DMS53 treated with DMSO at 0.1 percent for 48 hours (cell line): ENCODE measurements around the gene C3.

ENCODE experiments used
- DNase-seq: peaks from one replicate; lab custom pipeline; 2025; ENCODE audit not compliant: unreplicated experiment; lab: John Stamatoyannopoulos, UW

C3 gene

GRCh38 chr19:6731822-6732221, 11.4 kb upstream of the C3 start:
- no peak for DNase-seq

DNA sequence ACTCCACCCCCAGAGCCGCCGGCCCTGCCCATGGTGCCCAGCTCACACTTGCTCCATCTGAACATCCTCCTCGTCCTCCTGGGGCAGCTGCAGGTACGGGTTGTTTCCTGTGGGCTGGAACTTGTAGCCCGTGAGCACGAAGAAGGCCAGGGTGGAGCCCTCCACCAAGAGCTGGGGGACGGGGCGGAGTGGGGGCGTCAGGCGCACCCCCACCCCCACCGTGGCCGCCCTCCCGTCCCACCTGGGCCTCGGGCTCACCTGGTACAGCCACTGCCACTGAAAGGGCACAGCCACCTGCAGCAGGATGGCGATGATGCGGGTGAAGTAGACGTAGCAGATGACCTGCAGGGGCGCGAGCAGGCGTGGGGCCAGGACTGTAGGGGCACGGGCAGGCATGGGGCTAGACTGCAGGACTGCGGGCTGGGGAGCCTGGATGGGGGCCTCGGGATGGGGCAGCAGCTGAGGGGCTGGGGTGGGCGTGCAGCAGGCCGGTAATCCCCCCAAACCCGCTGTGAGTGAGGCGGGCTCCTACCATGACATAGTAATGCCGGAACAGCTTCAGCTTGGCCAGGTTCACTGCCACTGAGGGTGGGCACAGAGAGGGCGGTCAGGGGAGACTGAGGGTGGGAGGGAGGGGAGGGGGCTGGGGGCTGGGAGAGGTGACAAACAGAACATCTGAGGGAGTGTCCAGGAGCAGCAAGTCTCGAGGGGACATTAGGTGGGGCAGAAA, 10.7 kb upstream of the C3 start:
- DNase-seq = no peak

DNA sequence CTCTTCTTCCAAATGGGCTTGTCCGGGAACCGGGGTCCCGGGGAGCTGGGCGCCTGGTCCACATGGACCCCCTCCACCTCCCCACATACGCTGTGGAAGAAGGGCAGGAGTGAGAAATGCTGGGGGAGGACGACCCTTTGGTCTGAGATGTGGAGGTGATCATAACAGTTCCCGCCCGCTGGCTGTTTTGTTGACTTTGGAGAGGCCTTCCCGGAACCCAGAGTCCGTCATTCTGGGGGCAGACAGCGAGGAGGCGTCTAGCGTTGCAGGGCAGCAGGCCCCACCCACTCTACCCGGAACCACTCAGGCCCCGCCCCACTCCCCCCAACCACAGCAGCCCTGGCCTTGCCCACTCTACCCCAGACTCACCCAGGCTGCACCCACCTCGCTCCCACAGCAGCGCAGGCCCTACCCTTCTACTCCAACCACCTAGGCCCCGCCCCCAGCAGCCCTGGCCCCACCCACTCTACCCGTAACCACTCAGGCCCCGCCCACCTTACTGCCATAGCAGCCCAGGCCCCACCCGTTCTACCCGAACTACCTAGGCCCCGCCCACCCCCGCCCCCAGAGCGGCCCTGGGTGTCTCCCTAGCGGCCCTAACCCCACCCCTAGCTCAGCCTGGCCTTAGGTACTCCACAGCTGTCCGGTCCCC, 9.8 kb upstream of the C3 start:
- DNase-seq = no peak

GRCh38 chr19:6729573-6730152, 9.2 kb upstream of the C3 start:
- DNase-seq = no peak

DNA sequence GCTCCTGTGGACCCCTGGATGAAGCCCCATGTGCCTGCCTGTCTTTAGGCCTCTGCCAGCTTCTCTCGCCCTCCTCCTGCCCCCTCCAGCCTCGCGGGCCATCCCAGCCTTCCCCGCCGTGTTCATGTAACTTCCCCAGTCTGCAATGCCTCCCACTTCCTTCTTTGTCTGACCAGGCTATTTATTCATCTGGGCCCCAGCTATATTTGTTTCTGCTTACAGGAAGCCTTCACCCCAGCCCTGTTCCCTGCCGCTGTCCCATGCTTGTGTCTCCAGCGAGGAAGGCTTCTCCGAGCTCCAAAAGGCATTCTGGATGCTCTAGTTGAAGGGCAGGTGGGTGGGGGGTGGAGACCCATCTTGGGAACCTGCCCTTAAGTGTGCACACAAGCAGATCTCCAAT, 7.9 kb upstream of the C3 start:
- no peak for DNase-seq

DNA sequence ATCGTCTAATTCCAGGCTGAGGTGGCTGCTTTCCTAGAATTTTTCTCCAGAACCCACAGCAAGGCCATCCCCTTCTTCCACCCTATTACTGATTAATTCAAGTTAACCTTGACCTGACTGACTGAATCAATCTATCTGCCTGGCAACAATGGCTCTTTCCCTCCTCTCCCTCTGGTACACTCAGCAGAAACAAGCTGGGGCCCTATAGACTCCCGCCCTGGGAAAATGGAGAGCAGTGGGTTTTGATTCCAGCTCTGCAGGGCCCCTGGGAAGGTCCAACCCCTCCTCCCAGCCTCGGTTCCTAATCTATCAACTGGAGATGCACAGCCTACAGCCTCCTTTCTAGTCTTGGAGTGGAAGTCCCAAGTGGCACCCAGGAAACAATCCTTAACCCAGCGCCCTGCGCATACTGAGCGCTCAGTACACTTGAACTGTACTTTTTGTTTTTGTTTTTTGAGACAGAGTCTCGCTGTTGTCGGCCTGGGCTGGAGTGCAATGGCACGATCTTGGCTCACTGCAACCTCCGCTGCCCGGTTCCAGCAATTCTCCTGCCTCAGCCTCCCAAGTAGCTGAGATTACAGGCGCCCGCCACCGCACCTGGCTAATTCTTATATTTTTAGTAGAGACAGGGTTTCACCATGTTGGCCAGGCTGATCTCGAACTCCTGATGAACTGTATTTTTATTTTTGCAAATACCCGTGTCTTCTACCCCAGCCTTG, 5.2 kb upstream of the C3 start:
- no peak for DNase-seq

DNA sequence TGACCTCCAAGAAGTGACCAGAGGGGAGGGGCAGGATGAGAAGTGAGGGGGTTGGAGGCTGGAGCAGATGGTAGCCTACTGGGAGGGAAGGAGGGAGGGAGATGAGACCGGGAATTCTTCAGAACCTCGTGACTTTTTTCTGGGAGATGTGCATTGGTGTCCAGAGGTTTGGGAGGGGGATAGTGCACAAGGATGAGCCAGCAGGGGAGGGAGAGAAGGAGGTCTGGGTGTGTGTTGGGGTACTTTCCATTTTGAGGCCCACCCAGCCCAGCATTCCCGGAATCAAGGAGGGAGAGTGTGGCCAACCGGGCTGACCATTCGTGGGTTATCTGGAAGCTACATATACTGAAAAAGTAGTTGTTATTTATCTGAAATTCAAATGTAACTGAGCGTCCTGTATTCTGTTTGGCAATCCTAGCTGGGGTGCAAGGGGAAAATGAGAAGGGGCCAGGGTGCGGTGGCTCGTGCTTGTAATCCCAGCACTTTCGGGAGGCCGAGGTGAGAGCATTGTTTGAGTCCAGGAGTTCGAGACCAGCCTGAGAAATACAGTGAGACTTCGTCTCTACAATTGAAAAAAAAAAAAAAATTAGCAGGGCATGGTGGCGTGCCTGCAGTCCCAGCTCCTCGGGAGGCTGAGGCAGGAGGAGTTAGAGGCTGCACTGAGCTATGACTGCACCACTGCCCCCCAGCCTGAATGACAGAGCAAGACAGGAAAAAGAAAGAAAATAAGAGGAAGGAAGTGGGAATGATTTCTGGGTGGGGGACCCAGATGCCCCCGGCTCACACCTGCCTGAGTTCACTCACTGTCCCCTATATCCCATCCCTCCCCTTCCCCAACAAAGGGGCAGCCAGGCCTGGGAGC, 4.4 kb upstream of the C3 start:
- no peak for DNase-seq

DNA sequence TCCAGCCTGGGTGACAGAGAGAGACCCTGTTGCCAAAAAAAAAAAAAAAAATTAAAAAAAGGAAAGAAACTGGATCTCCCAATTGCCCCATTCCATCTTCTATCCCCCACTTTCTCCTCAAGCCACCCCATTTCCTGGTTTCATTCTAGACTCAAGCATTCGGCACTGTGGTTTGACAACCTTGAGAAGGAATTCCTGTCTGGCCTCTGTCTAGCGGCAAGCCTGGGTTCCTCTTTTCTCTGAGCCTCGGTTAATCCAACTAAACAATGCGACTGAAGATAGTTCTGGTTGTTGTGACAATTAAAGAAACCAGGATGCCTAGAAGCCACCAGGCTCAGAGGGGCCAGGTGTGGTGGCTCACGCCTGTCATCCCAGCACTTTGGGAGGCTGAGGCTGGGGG, 3.3 kb upstream of the C3 start:
- DNase-seq = no peak

GRCh38 chr19:6723108-6723618, 2.7 kb upstream of the C3 start:
- no peak for DNase-seq

DNA sequence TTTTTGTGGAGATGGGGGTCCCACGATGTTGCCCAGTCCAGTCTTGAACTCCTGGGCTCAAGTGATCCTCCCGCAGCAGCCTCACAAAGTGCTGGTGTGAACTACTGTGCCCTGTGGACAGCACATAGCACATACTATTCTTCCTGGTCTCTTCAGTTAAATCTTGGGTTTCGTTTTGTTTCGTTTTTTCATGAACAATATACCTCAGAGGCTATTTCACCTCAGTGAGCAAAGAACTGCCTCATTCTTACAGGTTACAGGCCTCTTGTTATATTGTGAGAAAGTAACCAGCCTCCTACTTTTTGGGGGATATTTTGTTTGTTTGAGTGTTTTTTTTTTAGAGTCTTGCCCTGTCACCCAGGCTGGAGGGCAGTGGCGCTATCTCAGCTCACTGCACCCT, 1.3 kb upstream of the C3 start:
- no peak for DNase-seq

GRCh38 chr19:6721138-6721474, 656 bp upstream of the C3 start:
- DNase-seq = no peak

- no peak for DNase-seq
Observed at GRCh38 chr19:6719992-6720368, 470 bp downstream of the C3 start.

- no peak for DNase-seq
Observed at GRCh38 chr19:6719540-6719861, 949 bp downstream of the C3 start.

GRCh38 chr19:6718741-6719539, 1.5 kb downstream of the C3 start:
- no peak for DNase-seq

DNA sequence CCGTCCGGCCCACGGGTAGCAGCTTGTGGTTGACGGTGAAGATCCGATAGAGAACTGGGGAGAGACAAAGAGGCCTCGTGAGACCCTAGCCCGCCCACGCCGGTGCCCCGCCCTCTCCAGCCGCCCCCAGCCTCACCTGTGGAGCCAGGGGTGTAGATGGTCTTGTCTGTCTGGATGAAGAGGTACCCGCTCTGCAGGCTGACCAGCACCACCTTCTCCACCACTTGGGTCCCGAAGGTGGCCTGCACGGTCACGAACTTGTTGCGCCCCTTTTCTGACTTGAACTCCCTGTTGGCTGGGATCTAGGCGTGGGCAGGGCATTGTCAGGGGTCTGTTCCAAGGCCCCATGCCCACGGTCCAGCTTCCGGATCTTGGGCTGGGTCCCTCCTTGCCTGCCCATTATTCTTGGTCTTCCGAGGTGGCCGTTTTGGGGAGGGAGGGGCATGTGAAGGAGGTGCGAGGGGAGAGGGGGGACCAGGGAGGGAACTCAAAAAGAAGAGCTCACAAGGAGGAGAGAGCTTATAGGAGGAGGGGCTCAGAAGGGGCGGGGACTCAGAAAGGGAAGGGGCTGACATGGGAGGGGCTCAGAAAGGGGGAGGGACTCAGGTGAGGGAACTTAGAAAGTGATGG, 2.2 kb downstream of the C3 start:
- DNase-seq = no peak

DNA sequence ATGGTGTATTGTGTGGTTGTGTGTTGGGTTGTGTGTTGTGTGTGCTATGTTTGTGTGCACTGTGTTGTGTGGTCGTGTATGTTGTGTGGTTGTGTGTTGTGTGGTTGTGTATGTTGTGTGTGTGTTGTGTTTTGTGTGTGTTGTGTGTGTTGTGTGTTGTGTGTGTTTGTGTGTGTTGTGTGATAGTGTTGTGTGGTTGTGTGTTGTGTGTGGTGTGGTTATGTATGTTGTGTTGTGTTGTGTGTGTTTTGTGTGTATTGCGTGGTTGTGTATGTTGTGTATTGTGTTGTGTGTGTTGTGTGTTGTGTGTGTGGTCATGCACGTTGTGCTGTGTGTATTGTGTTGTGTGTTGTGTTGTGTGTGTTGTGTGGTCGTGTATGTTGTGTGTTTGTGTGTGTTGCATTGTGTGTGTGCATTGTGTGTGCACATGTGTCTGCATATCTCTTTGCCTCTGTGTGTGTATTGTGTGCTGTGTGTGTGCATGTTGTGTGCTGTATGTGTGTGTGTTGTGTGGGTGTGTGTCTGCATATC, 2.9 kb downstream of the C3 start:
- DNase-seq = no peak

DNA sequence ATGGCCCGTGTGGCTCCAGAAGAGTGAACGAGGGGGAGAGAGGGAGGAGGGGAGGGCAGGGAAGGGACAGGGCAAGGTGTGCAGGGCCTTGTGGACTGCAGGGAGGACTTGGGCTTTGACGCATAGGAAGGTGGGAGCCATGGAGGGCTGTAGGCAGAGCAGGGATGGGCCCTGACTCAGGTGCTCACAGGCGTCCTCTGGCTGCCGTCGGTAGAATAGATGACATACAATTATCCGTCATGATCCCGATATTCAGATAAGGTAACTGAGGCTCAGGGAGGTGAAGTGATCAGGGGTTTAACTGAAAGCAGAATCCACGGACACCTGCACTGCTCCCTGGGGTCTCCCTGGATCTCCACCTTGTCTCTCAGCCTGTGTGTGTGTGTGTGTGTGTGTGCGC, 3.4 kb downstream of the C3 start:
- DNase-seq = no peak

GRCh38 chr19:6716610-6716970, 3.9 kb downstream of the C3 start:
- no peak for DNase-seq

GRCh38 chr19:6714749-6715555, 5.5 kb downstream of the C3 start:
- no peak for DNase-seq
